Measurements from ENCODE around the gene MTCH2.

The MTCH2 gene

GRCh38 chr11:47589118-47589517 lies 53.2 kb downstream of the MTCH2 start:
- DNase-seq, result no peak

GRCh38 chr11:47587723-47588326 lies 54.5 kb downstream of the MTCH2 start:
- no peak for DNase-seq

GRCh38 chr11:47587039-47587716 lies 55.2 kb downstream of the MTCH2 start:
- DNase-seq, result no peak

- DNase-seq, result no peak
These were observed 56.1 kb downstream of the MTCH2 start, which contains the start of gene FAM180B for GRCh38 chr11:47586098-47586855. FAM180B (plus strand) TSS chr11:47586678; CDS start chr11:47586769, 91 bp downstream.

GRCh38 chr11:47583844-47584243 lies 58.5 kb downstream of the MTCH2 start:
- no peak for DNase-seq

- DNase-seq, result peak; percentile 98
These were observed 63.5 kb downstream of the MTCH2 start, which contains the start of the genes KBTBD4 and NDUFS3 for GRCh38 chr11:47578524-47579494. KBTBD4 (minus strand) TSS chr11:47578970; CDS start chr11:47578951, 19 bp downstream. NDUFS3 (plus strand) TSS chr11:47579074; CDS start chr11:47579092, 18 bp downstream.

- no peak for DNase-seq
These were observed 64.8 kb downstream of the MTCH2 start for GRCh38 chr11:47577460-47578041.

GRCh38 chr11:47573321-47573720 lies 69.0 kb downstream of the MTCH2 start:
- DNase-seq, result no peak

GRCh38 chr11:47572715-47573255 lies 69.6 kb downstream of the MTCH2 start:
- DNase-seq, result no peak

- no peak for DNase-seq
These were observed 70.5 kb downstream of the MTCH2 start for GRCh38 chr11:47571895-47572294.

GRCh38 chr11:47571357-47571729 lies 71.0 kb downstream of the MTCH2 start:
- no peak for DNase-seq

GRCh38 chr11:47570651-47571356 lies 71.6 kb downstream of the MTCH2 start:
- no peak for DNase-seq

- no peak for DNase-seq
These were observed 72.7 kb downstream of the MTCH2 start for GRCh38 chr11:47569646-47570045.
